PC-9 (cell line): ENCODE results near the gene DZIP3. TPM values are rescaled to one million over a fixed set of nuclear protein-coding genes. Genes with fewer than 3 reads are reported as not detected.
A peak's percentile ranks its signal among the peaks of the same experiment; 100 is the strongest.

Source experiments
- BruUV-seq: library from RNA; stranded (reverse); fragments of 400-500 nt; replicated peaks from 2 replicates; lab custom pipeline; 2021; lab: Mats Ljungman, UMichigan
- CTCF ChIA-PET: fragments of 300-600 bp; sonication (Branson Sonifier 250); formaldehyde crosslinking; loops from one replicate; lab custom pipeline; 2022; ENCODE audit warnings: antibody characterized with exemption; lab: Charles Lee
- POLR2A ChIA-PET: fragments of 300-600 bp; sonication (Branson Sonifier 250); formaldehyde crosslinking; loops from one replicate; lab custom pipeline; 2022; ENCODE audit warnings: antibody characterized with exemption; ENCODE audit not compliant: unreplicated experiment; lab: Charles Lee
- DNase-seq, 2 experiments: peaks; one replicate each; pipeline versions ENCODE4 v3.0.0 to v3.0.0-alpha.2; 2015 to 2022; ENCODE audit warnings: mixed read lengths in 1 of 2
- H2AFZ ChIP-seq: fragments of 200-600 bp; sonication (generic); 2 replicates; pipeline ENCODE4 v1.8.1; 2017; ENCODE audit warnings: antibody characterized with exemption
- H3F3A ChIP-seq: fragments of 200-600 bp; sonication (generic); 2 replicates; pipeline ENCODE4 v1.8.1; 2017; ENCODE audit warnings: antibody characterized with exemption, mild to moderate bottlenecking, low read depth; ENCODE audit not compliant: insufficient read depth
- H3K27ac ChIP-seq: fragments of 200-600 bp; sonication (generic); 2 replicates; pipeline ENCODE4 v1.6.1; 2016; ENCODE audit warnings: mixed run types
- H3K27me3 ChIP-seq: fragments of 200-600 bp; sonication (generic); 2 replicates; pipeline ENCODE4 v1.6.1; 2016; ENCODE audit warnings: low read depth, mixed run types; ENCODE audit not compliant: insufficient read depth
- H3K36me3 ChIP-seq: fragments of 200-600 bp; sonication (generic); 2 replicates; pipeline ENCODE4 v1.6.1; 2016; ENCODE audit warnings: low read depth, mixed run types
- H3K4me1 ChIP-seq: fragments of 200-600 bp; sonication (generic); replicated peaks from 2 replicates; pipeline ENCODE4 v1.6.1; 2016; ENCODE audit warnings: mixed run types; ENCODE audit not compliant: insufficient read depth
- H3K4me2 ChIP-seq: fragments of 200-600 bp; sonication (generic); 2 replicates; pipeline ENCODE4 v1.6.1; 2017; ENCODE audit warnings: mixed run types
- H3K4me3 ChIP-seq: fragments of 200-600 bp; sonication (generic); 2 replicates; pipeline ENCODE4 v1.6.1; 2016; ENCODE audit warnings: mixed run types
- H3K79me2 ChIP-seq: fragments of 200-600 bp; sonication (generic); 2 replicates; pipeline ENCODE4 v1.6.1; 2017; ENCODE audit warnings: low read depth, mixed run types
- H3K9me2 ChIP-seq: fragments of 200-600 bp; sonication (generic); 2 replicates; pipeline ENCODE4 v1.8.1; 2017; ENCODE audit warnings: mild to moderate bottlenecking; ENCODE audit not compliant: insufficient read depth
- H3K9me3 ChIP-seq: fragments of 200-600 bp; sonication (generic); 2 replicates; pipeline ENCODE4 v1.8.1; 2016; ENCODE audit warnings: low read depth; ENCODE audit not compliant: insufficient read depth
- H4K20me1 ChIP-seq: fragments of 200-600 bp; sonication (generic); 2 replicates; pipeline ENCODE4 v1.8.1; 2017; ENCODE audit not compliant: insufficient read depth
- EZH2 ChIP-seq: fragments of 200-600 bp; sonication (generic); IDR thresholded peaks from 2 replicates; pipeline ENCODE4 v1.8.0; 2017; ENCODE audit warnings: antibody characterized with exemption, low read depth
- intact Hi-C: fragments of 100-400 bp; cut with micrococcal nuclease; formaldehyde crosslinking; loops from one replicate; pipeline ENCODE4 v1.10.0; 2022; ENCODE audit not compliant: unreplicated experiment
- total RNA-seq: library from RNA; stranded (reverse); gene quantifications from 2 replicates; pipeline ENCODE4 v1.2.3, GENCODE V29; 2021
- TF ChIP-seq, protein P1 (sequence below): fragments of 200-600 bp; sonication (generic); conservative IDR thresholded peaks from 2 replicates; pipeline ENCODE4 v1.6.1; 2017; ENCODE audit warnings: mixed run types, antibody characterized with exemption, mild to moderate bottlenecking, moderate library complexity

The DZIP3 gene
- total RNA-seq, 1 experiment from 2014 or later, result 14.5 TPM

DNA sequence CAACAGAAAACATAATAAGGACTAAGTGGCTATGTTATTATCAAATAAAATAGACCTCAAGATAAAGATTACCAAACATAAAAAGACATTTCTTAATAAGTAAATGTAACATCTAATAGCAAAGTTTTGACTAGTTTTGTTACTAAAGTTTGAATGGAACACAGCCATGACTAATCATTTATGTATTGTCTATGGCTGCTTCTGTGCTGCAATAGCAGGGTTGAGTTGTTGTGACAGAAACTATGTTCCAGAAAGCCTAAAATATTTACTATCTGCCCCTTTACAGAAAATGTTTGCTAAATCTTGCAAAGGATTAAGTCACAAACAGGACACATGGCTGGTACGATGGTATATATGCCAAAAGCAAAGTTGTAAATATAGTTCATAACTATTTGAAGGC, 41.2 kb upstream of the DZIP3 start:
- no peak for DNase-seq
- POLR2A ChIA-PET, result no interaction called here

DNA sequence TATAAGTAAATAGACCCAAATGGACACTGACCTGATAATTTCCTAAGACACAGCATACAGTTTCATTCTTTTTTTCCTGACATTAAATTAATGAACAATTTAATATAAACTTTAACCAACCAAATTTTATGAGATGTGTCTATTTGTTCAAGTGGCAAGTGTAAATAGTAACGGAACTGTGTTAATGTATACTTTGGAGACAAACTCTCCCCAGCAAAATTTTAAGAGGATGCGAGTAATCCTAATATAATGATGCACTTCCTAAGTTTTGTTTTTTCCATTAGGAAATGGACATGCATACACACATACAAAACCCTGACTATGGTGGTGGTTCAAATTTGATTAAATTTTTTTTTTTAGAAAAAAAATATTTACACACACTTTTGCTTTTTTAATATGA, 40.6 kb upstream of the DZIP3 start:
- Histone ChIP-seq H4K20me1 (no peaks in the 10 kb centered on the region), H3K4me1 (no peaks in the 10 kb centered on the region), H3F3A (no peaks in the 10 kb centered on the region), H3K36me3 (peaks cover 23% of the 10 kb centered on the region), H3K27me3 (no peaks in the 10 kb centered on the region), H3K4me2 (no peak overlapping the region), H3K9me3 (no peaks in the 10 kb centered on the region), H3K79me2 (no peaks in the 10 kb centered on the region), H3K27ac (no peak overlapping the region), H3K9me2 (no peaks in the 10 kb centered on the region), H3K4me3 (no peak overlapping the region), H2AFZ (no peak overlapping the region)
- ChIA-PET POLR2A (no interaction called here), CTCF (no interaction called here)
- BruUV-seq, result no TSS peak
- intact Hi-C loops, result no loop called here
- DNase-seq, result no peak
- TF ChIP-seq, protein P1, sequence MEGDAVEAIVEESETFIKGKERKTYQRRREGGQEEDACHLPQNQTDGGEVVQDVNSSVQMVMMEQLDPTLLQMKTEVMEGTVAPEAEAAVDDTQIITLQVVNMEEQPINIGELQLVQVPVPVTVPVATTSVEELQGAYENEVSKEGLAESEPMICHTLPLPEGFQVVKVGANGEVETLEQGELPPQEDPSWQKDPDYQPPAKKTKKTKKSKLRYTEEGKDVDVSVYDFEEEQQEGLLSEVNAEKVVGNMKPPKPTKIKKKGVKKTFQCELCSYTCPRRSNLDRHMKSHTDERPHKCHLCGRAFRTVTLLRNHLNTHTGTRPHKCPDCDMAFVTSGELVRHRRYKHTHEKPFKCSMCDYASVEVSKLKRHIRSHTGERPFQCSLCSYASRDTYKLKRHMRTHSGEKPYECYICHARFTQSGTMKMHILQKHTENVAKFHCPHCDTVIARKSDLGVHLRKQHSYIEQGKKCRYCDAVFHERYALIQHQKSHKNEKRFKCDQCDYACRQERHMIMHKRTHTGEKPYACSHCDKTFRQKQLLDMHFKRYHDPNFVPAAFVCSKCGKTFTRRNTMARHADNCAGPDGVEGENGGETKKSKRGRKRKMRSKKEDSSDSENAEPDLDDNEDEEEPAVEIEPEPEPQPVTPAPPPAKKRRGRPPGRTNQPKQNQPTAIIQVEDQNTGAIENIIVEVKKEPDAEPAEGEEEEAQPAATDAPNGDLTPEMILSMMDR, result no peak
- TF ChIP-seq EZH2, result no peak

More for the DNA sequence above, 41.2 kb upstream of the DZIP3 start:
- no peak overlapping the region for H3K27ac ChIP-seq
- H2AFZ ChIP-seq, result no peak overlapping the region
- TF ChIP-seq, protein P1, result no peak
- TF ChIP-seq EZH2, result no peak
- H3K9me2 ChIP-seq, result no peaks in the 10 kb centered on the region
- no peaks in the 10 kb centered on the region for H3K9me3 ChIP-seq
- no peaks in the 10 kb centered on the region for H3K27me3 ChIP-seq
- H3K4me1 ChIP-seq, result no peaks in the 10 kb centered on the region
- H3K4me3 ChIP-seq, result no peak overlapping the region
- intact Hi-C loops, result no loop called here
- no peaks in the 10 kb centered on the region for H3K79me2 ChIP-seq
- H3K4me2 ChIP-seq, result no peak overlapping the region
- no peaks in the 10 kb centered on the region for H3F3A ChIP-seq
- CTCF ChIA-PET, result no interaction called here
- BruUV-seq, result no TSS peak
- H3K36me3 ChIP-seq, result peaks cover 25% of the 10 kb centered on the region
- H4K20me1 ChIP-seq, result no peaks in the 10 kb centered on the region

DNA sequence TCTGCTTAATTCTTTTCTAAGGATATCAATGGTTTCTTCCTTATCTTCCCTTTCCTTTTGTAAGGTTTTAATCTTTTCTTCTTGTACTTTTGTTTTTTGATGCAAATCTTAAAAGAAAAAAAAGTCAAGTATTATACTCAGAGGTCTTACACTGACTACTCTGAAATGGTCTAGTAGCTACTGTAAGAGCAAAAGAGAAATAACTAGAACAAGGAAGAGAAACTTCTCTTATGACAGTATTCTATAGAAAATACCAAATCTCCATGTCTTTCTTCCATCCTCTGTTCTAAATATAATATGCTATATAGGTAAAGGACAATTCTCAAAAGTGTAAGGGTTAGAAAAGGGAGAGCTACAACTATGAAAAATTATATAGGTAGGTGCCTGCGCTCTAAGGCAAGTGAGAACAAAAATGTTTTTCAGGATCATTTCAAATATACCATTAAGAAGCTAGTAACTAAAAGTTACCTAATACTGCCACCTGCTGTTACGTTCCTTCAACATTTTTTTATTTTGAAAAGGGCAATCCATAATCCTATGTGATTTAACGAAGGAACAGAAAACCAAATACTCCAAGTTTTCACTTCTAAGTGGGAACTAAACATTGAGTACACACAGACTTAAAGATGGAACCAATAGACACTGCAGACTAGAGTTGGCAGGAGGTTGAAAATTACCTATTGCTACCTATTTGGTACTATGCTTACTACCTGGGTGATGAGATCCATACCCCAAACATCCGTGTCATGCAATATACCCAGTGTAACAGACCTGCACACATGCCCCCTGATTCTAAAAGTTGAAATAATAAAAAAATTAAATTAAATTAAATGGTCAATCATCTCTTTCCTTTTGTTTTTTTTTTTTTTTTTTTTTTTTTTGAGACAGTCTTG, 37.0 kb upstream of the DZIP3 start:
- TF ChIP-seq EZH2, result no peak
- TF ChIP-seq, protein P1, result peak; percentile 90
- no peaks in the 10 kb centered on the region for H3F3A ChIP-seq
- ChIA-PET POLR2A (interaction anchor here (0.7 kb wide), 1 partner anchor 1316 kb away, joined by 4 read pairs; no protein-coding TSS in a partner anchor), CTCF (interaction anchor here (0.6 to 1.0 kb wide), 7 partner anchors 416 to 1386 kb away, joined by 3 to 13 read pairs (median 6); no protein-coding TSS in a partner anchor)
- no TSS peak for BruUV-seq
- no peaks in the 10 kb centered on the region for H3K4me1 ChIP-seq
- peak in 1 of 2 experiments; percentile 63 for DNase-seq
- H3K9me2 ChIP-seq, result no peaks in the 10 kb centered on the region
- H3K4me3 ChIP-seq, result no peak overlapping the region
- H3K27ac ChIP-seq, result no peak overlapping the region
- H3K27me3 ChIP-seq, result no peaks in the 10 kb centered on the region
- H3K9me3 ChIP-seq, result no peaks in the 10 kb centered on the region
- H3K4me2 ChIP-seq, result no peak overlapping the region
- H3K36me3 ChIP-seq, result peaks cover 30% of the 10 kb centered on the region
- H4K20me1 ChIP-seq, result no peaks in the 10 kb centered on the region
- intact Hi-C loops, result loop anchor here (1.0 kb wide), 2 partner anchors 63 to 1316 kb away; no protein-coding TSS in a partner anchor
- no peak overlapping the region for H2AFZ ChIP-seq
- no peaks in the 10 kb centered on the region for H3K79me2 ChIP-seq
